IMR-90 (cell line): ENCODE data around the gene ACP2. TPM values are rescaled to one million over a fixed set of nuclear protein-coding genes. Genes with fewer than 3 reads are reported as not detected.

Experiments
- ATAC-seq: fragments of 200-7000 bp; cut with Tn5 transposase; 2 replicates; pipeline ENCODE4 v1.9.1; 2020; ENCODE audit warnings: low read depth, mild to moderate bottlenecking, moderate library complexity
- BruUV-seq: library from RNA; stranded (reverse); fragments of 400-500 nt; replicated peaks from 2 replicates; lab custom pipeline; 2021; lab: Mats Ljungman, UMichigan
- CTCF ChIA-PET: fragments of 300-600 bp; formaldehyde crosslinking; extraction: SDS; loops from one replicate; lab custom pipeline; 2021; ENCODE audit warnings: antibody characterized with exemption; lab: Yijun Ruan, JAX
- POLR2A ChIA-PET: fragments of 300-600 bp; sonication (Branson Sonifier 250); formaldehyde crosslinking; loops from one replicate; lab custom pipeline; 2022; ENCODE audit warnings: antibody characterized with exemption; ENCODE audit not compliant: unreplicated experiment; lab: Charles Lee
- DNase-seq: peaks from one replicate; pipeline ENCODE4 v3.0.0; 2013
- H2AFZ ChIP-seq: replicated peaks from 2 replicates; pipeline ENCODE3; 2013; ENCODE audit warnings: low read length, mild to moderate bottlenecking; ENCODE audit not compliant: poor library complexity
- H2AK5ac ChIP-seq: 2 replicates; pipeline ENCODE4 v1.6.1; 2013; ENCODE audit warnings: low read depth, low read length, inconsistent platforms
- H2AK9ac ChIP-seq: replicated peaks from 2 replicates; pipeline ENCODE3; 2013; ENCODE audit warnings: mild to moderate bottlenecking, low read depth, low read length, moderate library complexity; ENCODE audit not compliant: poor library complexity
- H2BK120ac ChIP-seq: 2 replicates; pipeline ENCODE4 v1.6.1; 2013; ENCODE audit warnings: low read depth, low read length, inconsistent platforms
- H2BK15ac ChIP-seq: 3 replicates; pipeline ENCODE4 v1.6.1; 2013; ENCODE audit warnings: low read depth, low read length, inconsistent platforms
- H2BK20ac ChIP-seq: 2 replicates; pipeline ENCODE4 v1.6.1; 2013; ENCODE audit warnings: low read depth, mild to moderate bottlenecking, inconsistent platforms, low read length, moderate library complexity
- H2BK5ac ChIP-seq: 2 replicates; pipeline ENCODE4 v1.6.1; 2013; ENCODE audit warnings: mild to moderate bottlenecking, low read depth, low read length, inconsistent platforms; ENCODE audit not compliant: poor library complexity, severe bottlenecking
- H3K14ac ChIP-seq: replicated peaks from 2 replicates; pipeline ENCODE4 v1.6.1; 2013; ENCODE audit warnings: low read depth, low read length, inconsistent platforms
- H3K18ac ChIP-seq: 2 replicates; pipeline ENCODE4 v1.6.1; 2013; ENCODE audit warnings: low read depth, low read length, control low read depth
- H3K23ac ChIP-seq: 2 replicates; pipeline ENCODE4 v1.6.1; 2013; ENCODE audit warnings: low read depth, low read length, inconsistent platforms
- H3K27ac ChIP-seq: 2 replicates; pipeline ENCODE4 v1.5.1; 2013; ENCODE audit warnings: mild to moderate bottlenecking, control low read depth, low read length; ENCODE audit not compliant: insufficient read depth
- H3K27me3 ChIP-seq: 2 replicates; pipeline ENCODE4 v1.6.1; 2013; ENCODE audit warnings: low read length; ENCODE audit not compliant: control insufficient read depth, insufficient read depth
- H3K36me3 ChIP-seq: 2 replicates; pipeline ENCODE4 v1.6.1; 2013; ENCODE audit warnings: low read length, mixed read lengths; ENCODE audit not compliant: control insufficient read depth, insufficient read depth
- H3K4ac ChIP-seq: 2 replicates; pipeline ENCODE4 v1.6.1; 2013; ENCODE audit warnings: low read depth, low read length, inconsistent platforms
- H3K4me1 ChIP-seq: 2 replicates; pipeline ENCODE4 v1.6.1; 2013; ENCODE audit warnings: low read length, mixed read lengths; ENCODE audit not compliant: control insufficient read depth, insufficient read depth
- H3K4me2 ChIP-seq: 2 replicates; pipeline ENCODE4 v1.6.1; 2013; ENCODE audit warnings: low read depth, mild to moderate bottlenecking, control low read depth, low read length, moderate library complexity
- H3K4me3 ChIP-seq: 2 replicates; pipeline ENCODE4 v1.5.1; 2013; ENCODE audit warnings: low read depth, mild to moderate bottlenecking, control low read depth, low read length, moderate library complexity; ENCODE audit not compliant: insufficient read depth
- H3K56ac ChIP-seq: 2 replicates; pipeline ENCODE4 v1.6.1; 2013; ENCODE audit warnings: low read length, inconsistent platforms; ENCODE audit not compliant: insufficient read depth; ENCODE audit errors: extremely low read depth
- H3K79me1 ChIP-seq, 2 experiments: 2 replicates each; pipeline ENCODE4 v1.6.1; 2013; ENCODE audit warnings: low read length in 2 of 2, inconsistent platforms in 1 of 2, low read depth in 1 of 2
- H3K9ac ChIP-seq: 2 replicates; pipeline ENCODE4 v1.6.1; 2013; ENCODE audit warnings: low read depth, low read length, control low read depth
- H3K9me1 ChIP-seq: 2 replicates; pipeline ENCODE4 v1.6.1; 2013; ENCODE audit warnings: low read length, inconsistent platforms; ENCODE audit not compliant: insufficient read depth
- H3K9me3 ChIP-seq: 2 replicates; pipeline ENCODE4 v1.6.1; 2013; ENCODE audit warnings: low read length; ENCODE audit not compliant: control insufficient read depth, insufficient read depth
- H4K20me1 ChIP-seq: 2 replicates; pipeline ENCODE4 v1.6.1; 2013; ENCODE audit warnings: low read length, inconsistent platforms; ENCODE audit not compliant: insufficient read depth
- H4K5ac ChIP-seq: 2 replicates; pipeline ENCODE4 v1.6.1; 2013; ENCODE audit warnings: mild to moderate bottlenecking, low read depth, low read length, control low read depth
- H4K8ac ChIP-seq, 2 experiments: 2 replicates each; pipeline ENCODE4 v1.6.1; 2013; ENCODE audit warnings: low read depth in 2 of 2, low read length in 2 of 2, control low read depth in 1 of 2, inconsistent platforms in 1 of 2
- H4K91ac ChIP-seq: 2 replicates; pipeline ENCODE4 v1.6.1; 2013; ENCODE audit warnings: low read depth, low read length, inconsistent platforms; ENCODE audit not compliant: insufficient read depth
- CHD1 ChIP-seq: IDR thresholded peaks from 2 replicates; pipeline ENCODE4 v1.6.1; 2012; ENCODE audit warnings: low read depth, low read length, improper control_type of control experiment
- ELK1 ChIP-seq: fragments of 150-350 bp; IDR thresholded peaks from 2 replicates; pipeline ENCODE4 v1.6.1; 2016; ENCODE audit warnings: low read depth, mild to moderate bottlenecking, low read length, moderate library complexity, borderline replicate concordance
- FOS ChIP-seq: fragments of 150-350 bp; IDR thresholded peaks from 2 replicates; pipeline ENCODE4 v1.6.1; 2016; ENCODE audit warnings: low read depth, low read length
- MAFK ChIP-seq: IDR thresholded peaks from 2 replicates; pipeline ENCODE4 v1.6.1; 2012; ENCODE audit warnings: low read depth, low read length, improper control_type of control experiment
- MXI1 ChIP-seq: IDR thresholded peaks from 2 replicates; pipeline ENCODE4 v1.6.1; 2012; ENCODE audit warnings: low read depth, mild to moderate bottlenecking, low read length, moderate library complexity, borderline replicate concordance
- POLR2A ChIP-seq: IDR thresholded peaks from 2 replicates; pipeline ENCODE4 v1.6.1; 2012; ENCODE audit warnings: mild to moderate bottlenecking, low read depth, low read length
- RAD21 ChIP-seq: IDR thresholded peaks from 2 replicates; pipeline ENCODE4 v1.6.1; 2012; ENCODE audit warnings: low read length, improper control_type of control experiment
- USF2 ChIP-seq: fragments of 150-350 bp; IDR thresholded peaks from 2 replicates; pipeline ENCODE4 v1.6.1; 2017; ENCODE audit warnings: mild to moderate bottlenecking, antibody characterized with exemption, low read length, low read depth
- WGBS, 2 experiments: methylation state at CpG; one replicate each; pipeline versions ENCODE4 v1.1.5 to v1.1.7; 2013; ENCODE audit warnings: missing lambda C conversion rate in 2 of 2; ENCODE audit not compliant: insufficient read length in 1 of 2; ENCODE audit errors: extremely low coverage in 2 of 2; 5-methylcytosine and 5-hydroxymethylcytosine counted together
- dilution Hi-C: fragments of 300-500 bp; cut with HindIII; formaldehyde crosslinking; loops from one replicate; pipeline ENCODE4 v1.14.3; 2018; ENCODE audit warnings: low sequenced_read_pairs; ENCODE audit not compliant: unreplicated experiment
- in situ Hi-C: fragments of 300-500 bp; cut with MboI; formaldehyde crosslinking; loops from 3 replicates; pipeline ENCODE4 v1.14.3; 2019; ENCODE audit warnings: low sequenced_read_pairs, inconsistent platforms, mixed read lengths
- intact Hi-C: fragments of 100-400 bp; cut with micrococcal nuclease; formaldehyde crosslinking; loops from 2 replicates; pipeline ENCODE4 v1.10.0; 2022
- polyA plus RNA-seq, 3 experiments: library from polyadenylated mRNA; depleted of rRNA; stranded (reverse); fragments of >200 nt; gene quantifications; 2 replicates each; pipeline ENCODE4 v1.2.3, GENCODE V29; 2012; ENCODE audit warnings: low replicate concordance in 1 of 3
- total RNA-seq: library from RNA; depleted of rRNA; stranded (reverse); fragments of >200 nt; gene quantifications from 2 replicates; pipeline ENCODE4 v1.2.3, GENCODE V29; 2012

ACP2 gene
- total and polyA plus RNA-seq, 2 of the 4 experiments (the other 2 are of a cell fraction), result 17.7 to 23.6 TPM

- Histone ChIP-seq H3K36me3 (peaks cover 6% of the 10 kb centered on the region; the same call in 1 of the 2 replicates), H2BK15ac (no peak overlapping the region), H3K56ac (no peak overlapping the region), H3K27ac (no peak overlapping the region), H2AFZ (no peak overlapping the region), H4K8ac (no peak overlapping the region), H3K14ac (no peak overlapping the region), H3K18ac (no peak overlapping the region), H3K23ac (no peak overlapping the region), H2BK5ac (no peak overlapping the region), H4K5ac (no peak overlapping the region), H3K4me2 (no peak overlapping the region), H3K27me3 (no peaks in the 10 kb centered on the region), H2BK20ac (no peak overlapping the region), H3K79me1 (peaks cover 0 to 16% of the 10 kb centered on the region in 2 experiments; a peak in 2 of 4 replicates), H3K9me1 (peaks cover 8% of the 10 kb centered on the region), H3K4me1 (peaks cover 15% of the 10 kb centered on the region), H3K4ac (no peak overlapping the region), H2AK9ac (no peak overlapping the region), H3K9ac (no peak overlapping the region), H4K91ac (no peak overlapping the region), H4K20me1 (no peaks in the 10 kb centered on the region), H3K9me3 (no peaks in the 10 kb centered on the region), H2BK120ac (no peak overlapping the region), H2AK5ac (0 out of 2 replicates have a peak overlapping the region, but pooled peaks have one; percentile 16), H3K4me3 (no peak overlapping the region)
- BruUV-seq, result no TSS peak
- CTCF ChIA-PET, result interaction anchor here (2.5 kb wide), 1 partner anchor 26 kb away, joined by 12 read pairs; no protein-coding TSS in a partner anchor
- 99% methylated on average over 13 of the region's 19 CpGs; no CpG with 5 or more reads in 1 of the 2 experiments for WGBS, 2 experiments
- POLR2A ChIA-PET, result no interaction called here
- in situ Hi-C loops, result loop anchor here (5.0 kb wide), 1 partner anchor 83 kb away; the partner anchor contains the start of gene ARFGAP2
- intact Hi-C loops, result no loop called here
- ATAC-seq, result no peak
- TF ChIP-seq CHD1, result no peak
- no peak for TF ChIP-seq USF2
- TF ChIP-seq MAFK, result no peak
- no peak for TF ChIP-seq FOS
- TF ChIP-seq POLR2A, result no peak
- no peak for TF ChIP-seq ELK1
- TF ChIP-seq MXI1, result no peak
- TF ChIP-seq RAD21, result no peak
- DNase-seq, result no peak
- dilution Hi-C loops, result no loop called here
Observed at GRCh38 chr11:47260366-47260765, 11.8 kb upstream of the ACP2 start.
